HepG2 (cell line): ENCODE data around the gene LRRC8E. TPM values are rescaled to one million over a fixed set of nuclear protein-coding genes. Genes with fewer than 3 reads are reported as not detected.

Experiments
- ATAC-seq: fragments of 200-7000 bp; cut with Tn5 transposase; 3 replicates; pipeline ENCODE4 v1.9.1; 2020; ENCODE audit warnings: mild to moderate bottlenecking, moderate library complexity
- BruUV-seq: library from RNA; stranded (reverse); fragments of 400-500 nt; replicated peaks from 2 replicates; lab custom pipeline; 2021; lab: Mats Ljungman, UMichigan
- CTCF ChIA-PET: fragments of 300-600 bp; formaldehyde crosslinking; extraction: SDS; loops from one replicate; lab custom pipeline; 2021; ENCODE audit warnings: low total read pairs, inconsistent platforms, low intra/inter-chr PET ratio; lab: Yijun Ruan, JAX
- POLR2A ChIA-PET: fragments of 350-600 bp; sonication (Branson Sonifier 250); formaldehyde crosslinking; loops from one replicate; lab custom pipeline; 2020; ENCODE audit warnings: antibody characterized with exemption, inconsistent platforms; lab: Yijun Ruan, JAX
- DNase-seq: peaks from one replicate; pipeline ENCODE4 v3.0.0-alpha.2; 2015; ENCODE audit warnings: low spot score
- FAIRE-seq: peaks from 3 replicates; lab custom pipeline; 2011; peaks lifted over from hg19 to GRCh38; lab: Jason Lieb, UNC
- H2AFZ ChIP-seq: one replicate; pipeline ENCODE4 v1.6.1; 2011; ENCODE audit warnings: low read length, inconsistent platforms
- H3K27ac ChIP-seq: fragments of 300-600 bp; 3 replicates; pipeline ENCODE4 v1.8.0; 2011; ENCODE audit warnings: mixed run types, mild to moderate bottlenecking, mixed read lengths, low read length, inconsistent platforms; ENCODE audit not compliant: insufficient read depth; ENCODE audit errors: extremely low read length
- H3K27me3 ChIP-seq, 2 experiments: fragments of 200-600 bp in 1 of 2; 2 replicates in 1 of 2; 3 replicates in 1 of 2; pipeline versions ENCODE4 v1.6.0 to v1.8.0; 2011; ENCODE audit warnings: low read length in 2 of 2, mild to moderate bottlenecking in 2 of 2, moderate library complexity in 2 of 2, inconsistent platforms in 1 of 2; ENCODE audit not compliant: insufficient read depth in 2 of 2, control insufficient read depth in 1 of 2
- H3K36me3 ChIP-seq, 2 experiments: fragments of 200-600 bp in 1 of 2; replicated peaks in 1 of 2; 2 replicates in 1 of 2; 3 replicates in 1 of 2; pipeline versions ENCODE4 v1.5.1 to v1.8.0; 2011; ENCODE audit warnings: low read length in 2 of 2, inconsistent platforms in 1 of 2; ENCODE audit not compliant: insufficient read depth in 2 of 2, control insufficient read depth in 1 of 2
- H3K4me1 ChIP-seq: 2 replicates; pipeline ENCODE4 v1.5.1; 2012; ENCODE audit warnings: low read length, inconsistent platforms; ENCODE audit not compliant: insufficient read depth
- H3K4me2 ChIP-seq: 2 replicates; pipeline ENCODE4 v1.6.0; 2011; ENCODE audit warnings: low read depth, low read length, inconsistent platforms
- H3K4me3 ChIP-seq, 3 experiments: fragments of 200-600 bp in 1 of 3; sonication (generic), shearing (Covaris generic) in 1 of 3; replicated peaks in 1 of 3; 2 replicates each; pipeline ENCODE4 v1.5.1; 2011 to 2016; ENCODE audit warnings: low read length in 3 of 3, inconsistent platforms in 2 of 3, low read depth in 2 of 3, mild to moderate bottlenecking in 2 of 3, control low read depth in 1 of 3, mixed read lengths in 1 of 3; ENCODE audit not compliant: insufficient read depth in 1 of 3
- H3K79me2 ChIP-seq: one replicate; pipeline ENCODE4 v1.6.1; 2011; ENCODE audit warnings: low read length, inconsistent platforms; ENCODE audit not compliant: insufficient read depth
- H3K9ac ChIP-seq: 2 replicates; pipeline ENCODE4 v1.6.0; 2011; ENCODE audit warnings: mild to moderate bottlenecking, low read depth, low read length, inconsistent platforms; ENCODE audit not compliant: insufficient read depth
- H3K9me3 ChIP-seq: 2 replicates; pipeline ENCODE4 v1.5.1; 2012; ENCODE audit warnings: mild to moderate bottlenecking, low read length
- H4K20me1 ChIP-seq: 2 replicates; pipeline ENCODE4 v1.6.0; 2011; ENCODE audit warnings: inconsistent platforms, mild to moderate bottlenecking, low read length, moderate library complexity; ENCODE audit not compliant: insufficient read depth
- BHLHE40 ChIP-seq: IDR thresholded peaks from 2 replicates; pipeline ENCODE4 v1.6.1; 2011; ENCODE audit warnings: low read length, improper control_type of control experiment
- FOXO4 ChIP-seq: sonication (generic); formaldehyde crosslinking; conservative IDR thresholded peaks from 2 replicates; pipeline ENCODE4 v1.8.1; 2023; ENCODE audit warnings: missing genetic modification reagents
- GATAD2A ChIP-seq: IDR thresholded peaks from 2 replicates; pipeline ENCODE4 v1.6.1; 2016
- SMARCC2 ChIP-seq: fragments of 450-650 bp; IDR thresholded peaks from 2 replicates; pipeline ENCODE4 v1.6.1; 2017; ENCODE audit warnings: antibody characterized with exemption, mild to moderate bottlenecking
- ZBTB7A ChIP-seq: sonication (generic); formaldehyde crosslinking; IDR thresholded peaks from 2 replicates; pipeline ENCODE4 v1.8.0; 2022; ENCODE audit warnings: mild to moderate bottlenecking, missing genetic modification reagents
- ZNF607 ChIP-seq: sonication (generic); formaldehyde crosslinking; IDR thresholded peaks from 2 replicates; pipeline ENCODE4 v1.5.1; 2020; ENCODE audit warnings: missing genetic modification reagents, mild to moderate bottlenecking, borderline replicate concordance
- WGBS: methylation state at CpG from one replicate; pipeline ENCODE4 v1.1.6; 2017; ENCODE audit warnings: low lambda C conversion rate; 5-methylcytosine and 5-hydroxymethylcytosine counted together
- in situ Hi-C: cut with HindIII; loops from 2 replicates; pipeline ENCODE4 v1.10.0; 2017; ENCODE audit warnings: low pct_unique_long_range_greater_than_20kb; ENCODE audit not compliant: extremely low pct_ligation_motif_present
- intact Hi-C: fragments of 100-400 bp; cut with micrococcal nuclease; formaldehyde crosslinking; loops from one replicate; pipeline ENCODE4 v1.10.0; 2022; ENCODE audit not compliant: unreplicated experiment
- polyA plus RNA-seq, 8 experiments: library from polyadenylated mRNA; depleted of rRNA in 3 of 8; stranded (reverse) in 7 of 8; unstranded in 1 of 8; fragments of >200 nt; fragmentation: Illumina TruSeq in 4 of 8; extraction: Trizol in 4 of 8; gene quantifications; 2 replicates each; pipeline versions ENCODE4 v1.2.1 to v1.2.3, GENCODE V29; 2011 to 2016; ENCODE audit warnings: low read depth in 4 of 8, missing spikeins in 1 of 8, mixed read lengths in 1 of 8; ENCODE audit not compliant: insufficient read depth in 1 of 8
- total RNA-seq, 5 experiments: library from RNA; depleted of rRNA; stranded (reverse); fragments of >200 nt; fragmentation: Illumina TruSeq; extraction: Trizol; gene quantifications; 2 replicates each; pipeline ENCODE4 v1.2.3, GENCODE V29; 2016; ENCODE audit warnings: low read depth in 1 of 5

LRRC8E gene
- total and polyA plus RNA-seq, 2 of the 13 experiments (the other 11 are each of a cell fraction or from before 2014, with no cell fraction given): 8.0 to 10.3 TPM

- intact Hi-C loops: no loop called here
- H2AFZ ChIP-seq: no peak overlapping the region
- no TSS peak for BruUV-seq
- H3K4me1 ChIP-seq: peaks cover 35% of the 10 kb centered on the region
- no peak for DNase-seq
- no peaks in the 10 kb centered on the region for H3K36me3 ChIP-seq
- ATAC-seq: no peak
- H3K9ac ChIP-seq: no peak overlapping the region
- H3K4me2 ChIP-seq: no peak overlapping the region
- ChIA-PET POLR2A (interaction anchor here (0.8 kb wide), 1 partner anchor 94 kb away, joined by 3 read pairs; the partner anchor contains the start of gene TIMM44), CTCF (no interaction called here)
- 40% methylated on average over 1 of the region's 9 CpGs for WGBS
- TF ChIP-seq ZNF607 (CRISPR knock-in tag): no peak
- no peak overlapping the region for H3K4me3 ChIP-seq
- no peaks in the 10 kb centered on the region for H3K79me2 ChIP-seq
- no peak overlapping the region for H3K27ac ChIP-seq
- in situ Hi-C loops: no loop called here
- no peaks in the 10 kb centered on the region for H4K20me1 ChIP-seq
- FAIRE-seq: no peak
- peaks cover 0 to 5% of the 10 kb centered on the region in 2 experiments; a peak in 2 of 5 replicates for H3K27me3 ChIP-seq
- no peaks in the 10 kb centered on the region for H3K9me3 ChIP-seq
Observed at GRCh38 chr19:7849631-7849999, 38.7 kb upstream of the LRRC8E start.

DNA sequence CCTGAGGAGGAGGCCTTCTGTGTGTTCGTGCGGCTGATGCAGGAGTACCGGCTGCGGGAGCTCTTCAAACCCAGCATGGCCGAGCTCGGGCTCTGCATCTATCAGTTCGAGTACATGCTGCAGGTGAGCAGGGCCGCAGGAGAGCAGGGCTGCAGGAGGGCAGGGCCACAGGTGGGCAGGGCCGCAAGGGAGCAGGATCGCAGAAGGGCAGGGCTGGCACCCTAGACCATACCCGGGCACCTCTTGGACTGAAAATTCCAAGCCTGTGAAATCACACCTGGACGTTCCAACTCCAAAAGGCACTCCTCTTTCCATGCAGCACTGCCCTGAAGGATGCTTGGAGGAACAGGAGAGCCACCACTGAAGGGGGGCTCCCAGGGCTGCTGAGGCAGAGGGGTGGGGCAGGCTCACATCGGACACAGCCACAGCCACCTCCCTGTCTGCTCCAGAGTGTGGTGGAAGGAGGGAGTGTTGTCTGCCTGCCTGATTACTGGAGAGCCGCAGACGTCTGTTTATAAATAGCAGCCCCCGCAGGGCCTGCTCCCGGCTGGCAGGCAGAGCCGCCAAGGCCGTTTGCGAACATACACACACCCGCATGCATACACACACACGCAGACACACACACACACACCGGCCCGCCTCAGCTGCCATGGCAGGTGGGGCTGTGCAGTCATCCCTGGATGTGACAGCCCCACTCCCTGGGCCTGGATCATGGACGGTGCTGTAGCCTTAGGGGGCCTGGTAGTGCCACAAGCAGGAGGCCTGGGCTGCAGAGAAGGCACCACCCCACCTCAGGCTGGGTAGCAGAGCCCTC lies 38.1 kb upstream of the LRRC8E start:
- Histone ChIP-seq H3K27ac (no peak overlapping the region), H3K9me3 (no peaks in the 10 kb centered on the region), H3K4me2 (no peak overlapping the region), H3K36me3 (no peaks in the 10 kb centered on the region)
- CTCF ChIA-PET: no interaction called here
- FAIRE-seq: no peak
- TF ChIP-seq SMARCC2: no peak
- no peak for TF ChIP-seq GATAD2A (CRISPR knock-in tag)
- no peak for TF ChIP-seq ZBTB7A (CRISPR knock-in tag)
- no peak for TF ChIP-seq BHLHE40
- 0 out of 2 replicates have a peak, but pooled peaks have one; percentile 23 for TF ChIP-seq FOXO4
- TF ChIP-seq, all 625 proteins: peak for 1
- in situ Hi-C loops: loop anchor here (5.0 kb wide), 1 partner anchor 72 kb away; the partner anchor contains the start of gene SNAPC2
- no peak overlapping the region for H3K9ac ChIP-seq
- ATAC-seq: no peak
- POLR2A ChIA-PET: interaction anchor here (0.8 kb wide), 1 partner anchor 93 kb away, joined by 3 read pairs; the partner anchor contains the start of gene TIMM44
- no TSS peak for BruUV-seq
- DNase-seq: no peak
- intact Hi-C loops: no loop called here
- no peak overlapping the region for H3K4me3 ChIP-seq
- H3K4me1 ChIP-seq: peaks cover 29% of the 10 kb centered on the region
- WGBS: 77% methylated on average over 6 of the region's 25 CpGs
- H2AFZ ChIP-seq: no peak overlapping the region
- no peaks in the 10 kb centered on the region for H4K20me1 ChIP-seq
- H3K79me2 ChIP-seq: no peaks in the 10 kb centered on the region
- H3K27me3 ChIP-seq: peaks cover 0 to 5% of the 10 kb centered on the region in 2 experiments; a peak in 2 of 5 replicates
